ENCODE results near the gene APLP2. TPM values are rescaled to one million over a fixed set of nuclear protein-coding genes. Genes with fewer than 3 reads are reported as not detected.

APLP2 gene
- total and polyA plus RNA-seq, 2 of the 13 experiments (the other 11 are each of a cell fraction or from before 2014, with no cell fraction given) = 315 to 594 TPM

GRCh38 chr11:130124096-130124495 lies 54.4 kb downstream of the APLP2 start (continued):
- TF ChIP-seq HMGXB3 (CRISPR knock-in tag; IDR thresholded peaks at IDR 0.05; ENCODE audit: borderline replicate concordance) = no peak
- TF ChIP-seq TCF12 (IDR thresholded peaks at IDR 0.05) = no peak
- no peak for TF ChIP-seq TCF12 (CRISPR knock-in tag; IDR thresholded peaks at IDR 0.05)
- no peak for TF ChIP-seq E2F2 (CRISPR knock-in tag; IDR thresholded peaks at IDR 0.05; ENCODE audit: borderline replicate concordance)
- TF ChIP-seq SOX5 (CRISPR knock-in tag; IDR thresholded peaks at IDR 0.05; ENCODE audit: borderline replicate concordance) = peak; percentile 84
- no peak for TF ChIP-seq KAT2B (IDR thresholded peaks at IDR 0.05; ENCODE audit: borderline replicate concordance, low read depth, low read length)
- no peak for TF ChIP-seq WIZ (CRISPR knock-in tag; IDR thresholded peaks at IDR 0.05)
- no peak for TF ChIP-seq ZNF441 (CRISPR knock-in tag; IDR thresholded peaks at IDR 0.05; ENCODE audit: borderline replicate concordance)
- no peak for TF ChIP-seq SRY (CRISPR knock-in tag; IDR thresholded peaks at IDR 0.05)
- no peak for TF ChIP-seq RORA (CRISPR knock-in tag; IDR thresholded peaks at IDR 0.05)
- no peak for TF ChIP-seq NBN (conservative IDR thresholded peaks at IDR 0.05)
- TF ChIP-seq ZNF761 (CRISPR knock-in tag; conservative IDR thresholded peaks at IDR 0.05) = 0 out of 2 replicates have a peak, but pooled peaks have one; percentile 35
- TF ChIP-seq MEIS1 (CRISPR knock-in tag; IDR thresholded peaks at IDR 0.05; ENCODE audit: borderline replicate concordance) = peak; percentile 73; the same call in 1 of the 2 replicates
- peak; percentile 89 for TF ChIP-seq ETV5 (CRISPR knock-in tag; IDR thresholded peaks at IDR 0.05; ENCODE audit: borderline replicate concordance)
- no peak for TF ChIP-seq ZNF713 (CRISPR knock-in tag; IDR thresholded peaks at IDR 0.05)
- no peak for TF ChIP-seq MTF2 (CRISPR knock-in tag; IDR thresholded peaks at IDR 0.05; ENCODE audit: borderline replicate concordance)
- TF ChIP-seq IKZF5 (CRISPR knock-in tag; IDR thresholded peaks at IDR 0.05) = peak; percentile 66
- TF ChIP-seq GABPB1 (CRISPR knock-in tag; IDR thresholded peaks at IDR 0.05) = peak; percentile 80
- no peak for TF ChIP-seq MAF1 (CRISPR knock-in tag; IDR thresholded peaks at IDR 0.05; ENCODE audit: borderline replicate concordance)
- TF ChIP-seq SKIL (CRISPR knock-in tag; IDR thresholded peaks at IDR 0.05; ENCODE audit: borderline replicate concordance) = 0 out of 2 replicates have a peak, but pooled peaks have one; percentile 79
- TF ChIP-seq KMT2B (CRISPR knock-in tag; IDR thresholded peaks at IDR 0.05) = peak; percentile 69
- TF ChIP-seq ARID2 (CRISPR knock-in tag; IDR thresholded peaks at IDR 0.05; ENCODE audit: borderline replicate concordance) = no peak
- TF ChIP-seq TP53 (CRISPR knock-in tag; conservative IDR thresholded peaks at IDR 0.05) = no peak

Data from HepG2 (cell line).